Astrocyte (in vitro differentiated cells and primary cell): Measurements from ENCODE around the gene TSPYL1. TPM values are rescaled to one million over a fixed set of nuclear protein-coding genes. Genes with fewer than 3 reads are reported as not detected.

Experiments
- DNase-seq: peaks from one replicate; pipeline ENCODE4 v3.0.0-alpha.2; 2010; ENCODE audit warnings: low read depth
- FAIRE-seq: peaks from 2 replicates; lab custom pipeline; 2011; peaks lifted over from hg19 to GRCh38; lab: Jason Lieb, UNC
- H2AFZ ChIP-seq: 2 replicates; pipeline ENCODE4 v1.6.0; 2012; ENCODE audit warnings: low read depth, low read length, inconsistent platforms
- H3K27ac ChIP-seq: 2 replicates; pipeline ENCODE4 v1.5.1; 2011; ENCODE audit warnings: low read depth, low read length, inconsistent platforms
- H3K27me3 ChIP-seq: 2 replicates; pipeline ENCODE4 v1.6.0; 2011; ENCODE audit warnings: low read length, inconsistent platforms; ENCODE audit not compliant: insufficient read depth
- H3K36me3 ChIP-seq: 2 replicates; pipeline ENCODE4 v1.5.1; 2011; ENCODE audit warnings: low read length, inconsistent platforms; ENCODE audit not compliant: insufficient read depth
- H3K4me1 ChIP-seq: 2 replicates; pipeline ENCODE4 v1.5.1; 2011; ENCODE audit warnings: low read length, inconsistent platforms; ENCODE audit not compliant: insufficient read depth
- H3K4me2 ChIP-seq: 2 replicates; pipeline ENCODE4 v1.6.0; 2012; ENCODE audit warnings: low read length, inconsistent platforms
- H3K4me3 ChIP-seq: 2 replicates; pipeline ENCODE4 v1.5.1; 2011; ENCODE audit warnings: low read depth, mild to moderate bottlenecking, low read length, inconsistent platforms; ENCODE audit not compliant: insufficient read depth
- H3K79me2 ChIP-seq: 2 replicates; pipeline ENCODE4 v1.6.0; 2012; ENCODE audit warnings: mild to moderate bottlenecking, low read length, inconsistent platforms; ENCODE audit not compliant: insufficient read depth
- H3K9ac ChIP-seq: 2 replicates; pipeline ENCODE4 v1.6.0; 2012; ENCODE audit warnings: mild to moderate bottlenecking, low read length, inconsistent platforms
- H3K9me3 ChIP-seq: 2 replicates; pipeline ENCODE4 v1.5.1; 2012; ENCODE audit warnings: low read depth, mild to moderate bottlenecking, low read length, inconsistent platforms; ENCODE audit not compliant: insufficient read depth
- H4K20me1 ChIP-seq: 2 replicates; pipeline ENCODE4 v1.6.0; 2012; ENCODE audit warnings: low read length, inconsistent platforms; ENCODE audit not compliant: insufficient read depth
- H3K27ac Mint-ChIP-seq: one replicate; pipeline ENCODE4 v1.8.0; 2021; ENCODE audit warnings: mild to moderate bottlenecking, mixed read lengths; ENCODE audit not compliant: unreplicated experiment
- H3K27me3 Mint-ChIP-seq: one replicate; pipeline ENCODE4 v1.8.0; 2021; ENCODE audit warnings: low read depth, mixed read lengths; ENCODE audit not compliant: unreplicated experiment
- H3K36me3 Mint-ChIP-seq: one replicate; pipeline ENCODE4 v1.8.0; 2021; ENCODE audit warnings: low read depth, mixed read lengths; ENCODE audit not compliant: unreplicated experiment
- H3K4me1 Mint-ChIP-seq: one replicate; pipeline ENCODE4 v1.8.0; 2021; ENCODE audit warnings: low read depth, mixed read lengths; ENCODE audit not compliant: unreplicated experiment
- H3K4me3 Mint-ChIP-seq: one replicate; pipeline ENCODE4 v1.8.0; 2021; ENCODE audit warnings: mild to moderate bottlenecking, moderate library complexity, mixed read lengths; ENCODE audit not compliant: unreplicated experiment
- H3K9me3 Mint-ChIP-seq: one replicate; pipeline ENCODE4 v1.8.0; 2021; ENCODE audit warnings: mild to moderate bottlenecking, mixed read lengths; ENCODE audit not compliant: unreplicated experiment
- EZH2 ChIP-seq: IDR thresholded peaks from 2 replicates; pipeline ENCODE4 v1.6.1; 2012; ENCODE audit warnings: mild to moderate bottlenecking, low read length, inconsistent platforms; ENCODE audit not compliant: insufficient read depth
- total RNA-seq: library from RNA; stranded (reverse); gene quantifications from 2 replicates; pipeline ENCODE4 v1.2.1, GENCODE V29; 2021
- TF ChIP-seq, protein P1 (sequence below): IDR thresholded peaks from 2 replicates; pipeline ENCODE4 v1.5.1; 2011; ENCODE audit warnings: low read depth, mild to moderate bottlenecking, inconsistent platforms, low read length, moderate library complexity; ENCODE audit not compliant: insufficient read depth

TSPYL1 gene
- total RNA-seq, 1 donor from 2014 or later = 91.7 TPM

DNA sequence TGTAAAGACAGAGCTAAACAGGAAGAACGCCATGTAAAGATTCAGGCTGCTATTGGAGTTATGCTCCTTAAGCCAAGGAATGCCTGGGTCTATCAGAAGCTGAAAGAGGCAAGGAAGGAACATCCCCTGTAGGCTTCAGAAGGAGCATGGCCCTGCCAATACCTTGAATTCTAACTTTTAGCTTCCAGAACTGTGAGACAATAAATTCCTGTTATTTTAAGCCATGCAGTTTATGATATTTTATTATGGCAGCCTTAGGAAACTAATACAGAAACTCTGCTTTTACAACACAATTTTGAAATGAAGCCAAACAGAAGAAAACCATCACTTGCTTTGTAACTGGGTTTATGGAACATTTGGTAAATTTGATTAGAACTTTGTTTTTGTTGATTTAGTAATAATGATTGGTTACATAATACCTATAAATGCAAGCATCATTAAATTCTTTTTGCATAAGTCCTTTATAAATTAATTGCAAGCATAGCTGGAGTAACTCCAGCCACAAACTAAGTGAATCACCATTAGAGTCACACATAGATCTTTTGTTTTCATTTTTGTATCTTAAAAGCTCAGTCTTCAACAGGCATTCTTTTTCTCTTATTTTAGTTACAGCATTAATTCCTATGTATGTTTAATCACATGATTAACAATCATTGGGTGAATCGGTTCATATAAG is 33.5 kb upstream of the TSPYL1 start:
- DNase-seq (peak; percentile 47), FAIRE-seq (no peak)
- peaks cover 9% of the 10 kb centered on the region for H3K4me1 Mint-ChIP-seq
- H3K27me3 ChIP-seq = no peaks in the 10 kb centered on the region
- no peaks in the 10 kb centered on the region for H3K9me3 Mint-ChIP-seq
- H3K27ac Mint-ChIP-seq = no peak overlapping the region
- H3K4me3 ChIP-seq = no peak overlapping the region
- H3K36me3 Mint-ChIP-seq = no peaks in the 10 kb centered on the region
- H3K36me3 ChIP-seq = no peaks in the 10 kb centered on the region
- H3K79me2 ChIP-seq = no peaks in the 10 kb centered on the region
- TF ChIP-seq, protein P1, sequence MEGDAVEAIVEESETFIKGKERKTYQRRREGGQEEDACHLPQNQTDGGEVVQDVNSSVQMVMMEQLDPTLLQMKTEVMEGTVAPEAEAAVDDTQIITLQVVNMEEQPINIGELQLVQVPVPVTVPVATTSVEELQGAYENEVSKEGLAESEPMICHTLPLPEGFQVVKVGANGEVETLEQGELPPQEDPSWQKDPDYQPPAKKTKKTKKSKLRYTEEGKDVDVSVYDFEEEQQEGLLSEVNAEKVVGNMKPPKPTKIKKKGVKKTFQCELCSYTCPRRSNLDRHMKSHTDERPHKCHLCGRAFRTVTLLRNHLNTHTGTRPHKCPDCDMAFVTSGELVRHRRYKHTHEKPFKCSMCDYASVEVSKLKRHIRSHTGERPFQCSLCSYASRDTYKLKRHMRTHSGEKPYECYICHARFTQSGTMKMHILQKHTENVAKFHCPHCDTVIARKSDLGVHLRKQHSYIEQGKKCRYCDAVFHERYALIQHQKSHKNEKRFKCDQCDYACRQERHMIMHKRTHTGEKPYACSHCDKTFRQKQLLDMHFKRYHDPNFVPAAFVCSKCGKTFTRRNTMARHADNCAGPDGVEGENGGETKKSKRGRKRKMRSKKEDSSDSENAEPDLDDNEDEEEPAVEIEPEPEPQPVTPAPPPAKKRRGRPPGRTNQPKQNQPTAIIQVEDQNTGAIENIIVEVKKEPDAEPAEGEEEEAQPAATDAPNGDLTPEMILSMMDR = no peak
- TF ChIP-seq EZH2 = no peak
- H3K4me2 ChIP-seq = no peak overlapping the region
- no peak overlapping the region for H3K27ac ChIP-seq
- no peaks in the 10 kb centered on the region for H3K9me3 ChIP-seq
- H3K4me3 Mint-ChIP-seq = no peak overlapping the region
- no peak overlapping the region for H3K9ac ChIP-seq
- H2AFZ ChIP-seq = no peak overlapping the region
- H4K20me1 ChIP-seq = no peaks in the 10 kb centered on the region
- H3K27me3 Mint-ChIP-seq = no peaks in the 10 kb centered on the region
- peaks cover 12% of the 10 kb centered on the region for H3K4me1 ChIP-seq

DNA sequence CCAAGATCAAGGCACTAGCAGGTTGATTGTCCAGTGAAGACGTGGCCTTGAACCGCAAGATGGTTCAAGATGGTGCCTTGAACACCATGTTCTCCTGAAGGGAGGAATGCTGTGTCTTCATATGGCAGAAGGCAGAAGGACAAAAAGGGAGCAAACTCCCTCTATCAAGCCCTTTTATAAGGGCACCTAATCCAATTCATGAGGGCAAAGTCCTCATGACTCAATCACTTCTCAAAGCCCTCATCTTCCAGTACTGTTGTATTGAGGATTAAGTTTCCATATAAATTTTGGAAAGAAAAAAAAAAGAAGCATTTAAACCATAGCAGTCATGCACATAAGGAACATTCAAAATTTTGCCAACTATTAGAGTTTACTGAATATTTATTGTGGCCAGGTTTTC is 29.9 kb upstream of the TSPYL1 start:
- Histone ChIP-seq H3K9me3 (no peaks in the 10 kb centered on the region), H2AFZ (no peak overlapping the region), H4K20me1 (no peaks in the 10 kb centered on the region), H3K4me3 (no peak overlapping the region), H3K36me3 (no peaks in the 10 kb centered on the region), H3K27me3 (no peaks in the 10 kb centered on the region), H3K4me1 (peaks cover 12% of the 10 kb centered on the region), H3K27ac (no peak overlapping the region), H3K9ac (no peak overlapping the region), H3K79me2 (no peaks in the 10 kb centered on the region), H3K4me2 (no peak overlapping the region)
- Mint-ChIP-seq H3K4me3 (no peak overlapping the region), H3K4me1 (peaks cover 9% of the 10 kb centered on the region), H3K27me3 (no peaks in the 10 kb centered on the region), H3K9me3 (no peaks in the 10 kb centered on the region), H3K27ac (no peak overlapping the region), H3K36me3 (no peaks in the 10 kb centered on the region)
- FAIRE-seq (no peak), DNase-seq (no peak)
- TF ChIP-seq, protein P1 = no peak
- no peak for TF ChIP-seq EZH2

DNA sequence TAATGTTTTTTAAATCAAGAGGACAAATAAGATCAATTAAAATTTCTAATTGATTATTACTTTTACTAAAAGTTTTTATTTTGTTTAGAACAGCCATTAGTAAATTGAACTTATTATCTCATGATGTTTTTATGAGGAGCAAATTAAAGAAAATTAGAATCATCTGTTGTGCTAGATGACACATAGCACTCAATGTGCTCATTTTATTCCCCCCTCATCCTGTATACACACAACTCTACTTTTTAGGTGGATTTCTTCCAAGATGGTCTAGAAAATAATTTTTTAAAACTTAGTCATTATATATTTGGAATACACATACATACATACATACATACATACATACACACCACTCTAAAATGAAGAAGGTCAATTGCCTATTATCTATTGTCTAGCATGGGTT is 29.3 kb upstream of the TSPYL1 start:
- Histone ChIP-seq H3K36me3 (no peaks in the 10 kb centered on the region), H3K9me3 (no peaks in the 10 kb centered on the region), H3K79me2 (no peaks in the 10 kb centered on the region), H3K4me2 (no peak overlapping the region), H3K9ac (no peak overlapping the region), H4K20me1 (no peaks in the 10 kb centered on the region), H3K27ac (no peak overlapping the region), H3K4me3 (no peak overlapping the region), H3K27me3 (no peaks in the 10 kb centered on the region), H3K4me1 (peaks cover 11% of the 10 kb centered on the region), H2AFZ (no peak overlapping the region)
- H3K27ac Mint-ChIP-seq = no peak overlapping the region
- H3K4me1 Mint-ChIP-seq = peaks cover 5% of the 10 kb centered on the region
- H3K4me3 Mint-ChIP-seq = no peak overlapping the region
- FAIRE-seq (no peak), DNase-seq (no peak)
- no peaks in the 10 kb centered on the region for H3K27me3 Mint-ChIP-seq
- TF ChIP-seq EZH2 = no peak
- no peaks in the 10 kb centered on the region for H3K36me3 Mint-ChIP-seq
- H3K9me3 Mint-ChIP-seq = no peaks in the 10 kb centered on the region
